ENCODE measurements around the gene RBBP6. TPM values are rescaled to one million over a fixed set of nuclear protein-coding genes. Genes with fewer than 3 reads are reported as not detected.
A peak's percentile ranks its signal among the peaks of the same experiment; 100 is the strongest.

The RBBP6 gene
- total RNA-seq, 1 donor from 2014 or later: 81.0 TPM

GRCh38 chr16:24511792-24512191, 27.6 kb upstream of the RBBP6 start:
- H3K27ac ChIP-seq: no peak overlapping the region
- no peaks in the 10 kb centered on the region for H4K20me1 ChIP-seq (ENCODE audit: low read depth)
- H2AFZ ChIP-seq (replicated peaks): peak overlapping the region; percentile 8
- Mint-ChIP-seq H3K9me3 (no peaks in the 10 kb centered on the region), H3K27ac (no peak overlapping the region), H3K4me1 (peaks cover 4% of the 10 kb centered on the region), H3K4me3 (no peak overlapping the region), H3K36me3 (no peaks in the 10 kb centered on the region), H3K27me3 (ENCODE audit: insufficient read depth, low read depth) (peaks cover 2% of the 10 kb centered on the region)
- H3K9me3 ChIP-seq (ENCODE audit: low read depth): no peaks in the 10 kb centered on the region
- TF ChIP-seq CTCF (IDR thresholded peaks at IDR 0.05) (no peak), EZH2phosphoT487 (IDR thresholded peaks at IDR 0.05) (no peak), EZH2 (IDR thresholded peaks at IDR 0.05) (no peak)
- no peak overlapping the region for H3K4me2 ChIP-seq
- no peaks in the 10 kb centered on the region for H3K36me3 ChIP-seq
- no peaks in the 10 kb centered on the region for H3K27me3 ChIP-seq
- no peaks in the 10 kb centered on the region for H3F3A ChIP-seq (ENCODE audit: low read depth)
- H3K9ac ChIP-seq: no peak overlapping the region
- H3K4me1 ChIP-seq: no peaks in the 10 kb centered on the region
- H3K79me2 ChIP-seq (ENCODE audit: low read depth): no peaks in the 10 kb centered on the region
- no peak overlapping the region for H3K4me3 ChIP-seq
- no peak for DNase-seq (ENCODE audit: low spot score)

- Histone ChIP-seq H3K4me1 (no peaks in the 10 kb centered on the region), H2AFZ (replicated peaks) (no peak overlapping the region), H3F3A (ENCODE audit: low read depth) (no peaks in the 10 kb centered on the region), H3K27me3 (no peaks in the 10 kb centered on the region), H3K9ac (no peak overlapping the region), H3K4me3 (no peak overlapping the region), H3K36me3 (no peaks in the 10 kb centered on the region), H3K27ac (no peak overlapping the region), H3K79me2 (ENCODE audit: low read depth) (no peaks in the 10 kb centered on the region), H3K4me2 (no peak overlapping the region), H3K9me3 (ENCODE audit: low read depth) (no peaks in the 10 kb centered on the region), H4K20me1 (ENCODE audit: low read depth) (no peaks in the 10 kb centered on the region)
- Mint-ChIP-seq H3K27me3 (ENCODE audit: insufficient read depth, low read depth) (peaks cover 2% of the 10 kb centered on the region), H3K4me1 (peaks cover 4% of the 10 kb centered on the region), H3K36me3 (no peaks in the 10 kb centered on the region), H3K9me3 (no peaks in the 10 kb centered on the region), H3K4me3 (no peak overlapping the region), H3K27ac (no peak overlapping the region)
- no peak for DNase-seq (ENCODE audit: low spot score)
- TF ChIP-seq EZH2phosphoT487 (IDR thresholded peaks at IDR 0.05) (no peak), CTCF (IDR thresholded peaks at IDR 0.05) (no peak), EZH2 (IDR thresholded peaks at IDR 0.05) (no peak)
Measured at GRCh38 chr16:24514096-24514495, 25.3 kb upstream of the RBBP6 start.

GRCh38 chr16:24515186-24515585, 24.2 kb upstream of the RBBP6 start:
- H3F3A ChIP-seq (ENCODE audit: low read depth): no peaks in the 10 kb centered on the region
- H3K36me3 ChIP-seq: no peaks in the 10 kb centered on the region
- H3K27me3 ChIP-seq: no peaks in the 10 kb centered on the region
- H3K9ac ChIP-seq: no peak overlapping the region
- peaks cover 5% of the 10 kb centered on the region for H3K27me3 Mint-ChIP-seq (ENCODE audit: insufficient read depth, low read depth)
- no peaks in the 10 kb centered on the region for H3K4me1 ChIP-seq
- no peaks in the 10 kb centered on the region for H3K79me2 ChIP-seq (ENCODE audit: low read depth)
- no peak overlapping the region for H3K4me2 ChIP-seq
- peaks cover 4% of the 10 kb centered on the region for H3K4me1 Mint-ChIP-seq
- DNase-seq (ENCODE audit: low spot score): no peak
- no peak overlapping the region for H3K27ac ChIP-seq
- no peak overlapping the region for H3K4me3 ChIP-seq
- no peak overlapping the region for H3K27ac Mint-ChIP-seq
- H3K9me3 ChIP-seq (ENCODE audit: low read depth): no peaks in the 10 kb centered on the region
- no peak overlapping the region for H2AFZ ChIP-seq (replicated peaks)
- no peak overlapping the region for H3K4me3 Mint-ChIP-seq
- no peaks in the 10 kb centered on the region for H3K9me3 Mint-ChIP-seq
- no peaks in the 10 kb centered on the region for H3K36me3 Mint-ChIP-seq
- TF ChIP-seq EZH2 (IDR thresholded peaks at IDR 0.05): no peak
- TF ChIP-seq CTCF (IDR thresholded peaks at IDR 0.05): no peak
- TF ChIP-seq EZH2phosphoT487 (IDR thresholded peaks at IDR 0.05): no peak
- H4K20me1 ChIP-seq (ENCODE audit: low read depth): no peaks in the 10 kb centered on the region
